HG03342 (cell line): ENCODE results near the gene DLGAP5.

Experiments used
- ATAC-seq: cut with Tn5 transposase; IDR thresholded peaks from one replicate; pipeline ENCODE4 v1.9.1; 2021; ENCODE audit warnings: mild to moderate bottlenecking, moderate library complexity; ENCODE audit not compliant: unreplicated experiment

The DLGAP5 gene

DNA sequence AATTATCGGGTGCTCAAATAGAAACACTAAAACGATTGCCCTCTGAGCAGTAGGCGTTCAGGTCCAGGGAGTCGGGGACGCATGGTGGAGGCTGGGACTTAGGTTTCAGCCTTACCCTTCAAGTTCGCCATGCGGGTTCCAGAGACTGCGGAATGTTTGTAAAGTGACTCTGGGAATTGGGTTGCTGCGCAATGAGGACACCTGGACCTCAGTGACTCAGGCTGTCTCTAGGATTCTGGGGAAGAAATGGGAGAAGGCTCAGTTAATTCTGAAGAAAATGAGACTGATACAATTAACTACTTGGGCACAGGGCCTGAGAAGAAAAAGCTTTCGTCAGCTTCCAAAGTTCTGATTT is 61.2 kb downstream of the DLGAP5 start:
- ATAC-seq = no peak

DNA sequence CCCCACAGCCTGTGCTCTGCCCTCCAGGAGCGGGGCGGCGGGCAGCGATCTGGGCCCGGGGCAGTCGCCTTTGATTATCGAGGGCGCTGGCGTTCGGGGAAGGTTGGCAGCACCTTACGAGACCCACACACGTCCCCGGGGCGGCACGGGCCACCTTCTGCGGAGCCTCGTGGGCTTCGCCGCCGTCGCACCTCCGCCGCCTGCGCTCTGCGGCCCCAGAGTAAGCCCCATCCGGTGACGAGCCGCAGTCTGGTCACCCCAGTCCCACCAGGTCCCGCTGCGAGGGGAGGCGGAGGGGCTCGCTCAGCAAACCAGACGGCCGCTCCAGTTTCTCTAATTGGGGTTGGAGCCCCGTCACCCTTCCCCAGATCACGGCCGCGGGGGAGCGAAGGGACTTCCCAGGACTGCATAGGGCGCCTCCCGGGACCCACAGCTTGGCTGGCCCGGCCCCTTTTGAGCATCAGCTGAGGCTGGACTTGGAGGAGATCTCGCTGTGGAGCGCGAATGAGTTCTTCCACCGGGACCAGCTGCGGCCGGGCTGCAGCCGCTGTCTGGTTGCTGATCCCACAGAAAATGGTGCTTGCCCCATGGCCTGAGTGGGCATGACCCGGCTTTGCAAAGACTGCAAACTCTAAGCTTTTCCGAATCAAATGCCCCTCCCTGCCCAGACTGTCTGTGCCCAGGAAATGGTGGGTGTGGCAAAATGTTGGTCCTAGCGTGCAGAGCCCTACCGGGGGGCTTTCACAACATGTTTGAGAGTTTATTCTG is 61.8 kb downstream of the DLGAP5 start:
- ATAC-seq = peak; percentile 52

DNA sequence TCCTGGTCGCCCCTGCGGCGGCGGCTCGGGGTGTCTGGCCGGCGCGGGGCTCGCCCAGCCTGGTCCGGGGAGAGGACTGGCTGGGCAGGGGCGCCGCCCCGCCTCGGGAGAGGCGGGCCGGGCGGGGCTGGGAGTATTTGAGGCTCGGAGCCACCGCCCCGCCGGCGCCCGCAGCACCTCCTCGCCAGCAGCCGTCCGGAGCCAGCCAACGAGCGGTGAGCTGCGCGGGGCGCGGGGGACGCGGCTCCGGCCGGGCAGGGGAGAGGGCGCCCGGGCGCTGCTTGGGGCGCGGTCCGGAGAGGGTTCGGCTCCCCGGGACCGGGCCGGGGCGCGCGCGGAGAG is 62.3 kb downstream of the DLGAP5 start, which contains the start of gene LGALS3:
LGALS3 (plus strand) TSS at position 167 of the 342 bp plus-strand sequence. CDS start 8,122 bp downstream, outside the sequence.
- ATAC-seq = peak; percentile 51

DNA sequence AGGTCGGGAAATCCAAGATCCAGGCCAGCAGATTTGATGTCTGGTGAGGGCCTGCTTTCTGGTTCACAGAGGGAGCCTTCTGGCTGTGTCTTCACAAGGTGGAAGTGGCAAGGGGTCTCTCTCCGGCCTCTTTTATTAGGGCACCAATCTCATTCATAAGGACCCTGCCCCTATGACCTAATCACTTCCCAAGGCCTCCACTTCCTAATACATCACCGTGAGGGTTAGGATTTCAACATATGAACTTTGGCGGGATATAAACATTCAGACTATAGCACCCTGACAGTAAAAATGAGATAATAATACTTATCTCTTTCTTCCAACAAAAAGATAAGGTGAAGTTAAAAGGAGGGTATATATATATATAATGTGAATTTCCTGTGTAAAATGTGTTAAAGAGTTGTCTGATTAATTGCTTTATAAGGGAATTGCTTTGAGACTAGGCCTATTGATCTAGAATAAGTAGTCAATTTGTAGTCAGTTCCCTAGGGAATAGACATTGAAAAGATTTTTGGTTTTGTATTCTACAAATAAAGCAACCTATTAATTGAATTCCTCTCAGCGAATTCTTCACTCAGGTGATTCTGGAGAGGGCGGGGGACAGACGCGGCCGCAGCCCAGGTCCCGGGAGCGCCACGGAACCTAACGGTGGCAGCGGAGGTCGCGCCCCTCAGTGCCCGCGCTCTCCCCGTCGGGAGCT is 62.8 kb downstream of the DLGAP5 start:
- ATAC-seq = no peak

GRCh38 chr14:55127460-55127951 is 63.9 kb downstream of the DLGAP5 start:
- no peak for ATAC-seq

DNA sequence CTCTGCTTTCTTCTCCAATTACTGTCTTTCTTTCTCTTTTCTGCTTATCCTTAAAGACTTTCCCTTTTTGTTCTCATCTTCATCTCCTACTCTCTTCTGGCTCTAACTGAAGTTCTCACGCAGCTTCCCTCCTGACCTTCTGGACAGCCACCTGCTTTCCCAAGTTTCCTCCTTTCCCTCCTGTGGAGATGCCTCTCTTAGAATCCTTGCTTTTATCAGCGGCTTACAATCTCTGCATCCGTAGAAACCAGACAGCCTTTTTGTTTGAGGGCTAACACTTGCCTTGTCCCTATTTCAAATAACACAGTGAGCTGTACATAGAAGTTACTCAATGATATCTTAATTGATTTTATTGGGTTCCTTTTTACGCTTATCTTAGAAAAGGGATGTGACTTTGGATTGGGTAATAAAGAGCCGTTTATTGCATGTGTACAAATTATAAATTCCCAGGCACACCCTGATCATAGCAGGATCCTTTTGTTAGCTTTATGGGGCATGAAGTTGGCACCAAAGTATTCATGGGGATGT is 64.4 kb downstream of the DLGAP5 start:
- no peak for ATAC-seq

DNA sequence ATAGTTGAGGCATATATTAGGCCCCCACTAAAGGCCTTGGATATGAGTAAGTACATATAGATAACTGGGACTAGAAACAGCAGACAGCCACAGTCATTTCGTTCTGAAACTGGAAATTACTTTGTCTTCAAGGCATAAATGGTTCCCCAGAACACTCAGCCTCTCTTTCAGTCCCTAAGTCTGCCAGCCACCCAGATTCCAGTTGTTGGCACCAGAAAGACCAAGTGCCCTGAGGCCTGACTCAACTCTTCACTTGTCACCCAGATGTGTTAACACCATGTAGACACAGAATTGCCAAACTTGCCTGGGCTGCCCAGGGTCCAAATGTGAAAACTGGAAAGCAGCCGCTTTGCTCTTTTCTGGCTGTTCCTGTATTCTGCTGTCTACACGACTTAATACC is 65.4 kb downstream of the DLGAP5 start:
- no peak for ATAC-seq

GRCh38 chr14:55125403-55125802 is 66.0 kb downstream of the DLGAP5 start:
- ATAC-seq = no peak

- ATAC-seq = no peak
Observed at GRCh38 chr14:55124774-55125386, 66.5 kb downstream of the DLGAP5 start.

- no peak for ATAC-seq
Observed at GRCh38 chr14:55123852-55124639, 67.3 kb downstream of the DLGAP5 start.

GRCh38 chr14:55123101-55123500 is 68.3 kb downstream of the DLGAP5 start:
- ATAC-seq = no peak

GRCh38 chr14:55122440-55122986 is 68.9 kb downstream of the DLGAP5 start:
- ATAC-seq = no peak

DNA sequence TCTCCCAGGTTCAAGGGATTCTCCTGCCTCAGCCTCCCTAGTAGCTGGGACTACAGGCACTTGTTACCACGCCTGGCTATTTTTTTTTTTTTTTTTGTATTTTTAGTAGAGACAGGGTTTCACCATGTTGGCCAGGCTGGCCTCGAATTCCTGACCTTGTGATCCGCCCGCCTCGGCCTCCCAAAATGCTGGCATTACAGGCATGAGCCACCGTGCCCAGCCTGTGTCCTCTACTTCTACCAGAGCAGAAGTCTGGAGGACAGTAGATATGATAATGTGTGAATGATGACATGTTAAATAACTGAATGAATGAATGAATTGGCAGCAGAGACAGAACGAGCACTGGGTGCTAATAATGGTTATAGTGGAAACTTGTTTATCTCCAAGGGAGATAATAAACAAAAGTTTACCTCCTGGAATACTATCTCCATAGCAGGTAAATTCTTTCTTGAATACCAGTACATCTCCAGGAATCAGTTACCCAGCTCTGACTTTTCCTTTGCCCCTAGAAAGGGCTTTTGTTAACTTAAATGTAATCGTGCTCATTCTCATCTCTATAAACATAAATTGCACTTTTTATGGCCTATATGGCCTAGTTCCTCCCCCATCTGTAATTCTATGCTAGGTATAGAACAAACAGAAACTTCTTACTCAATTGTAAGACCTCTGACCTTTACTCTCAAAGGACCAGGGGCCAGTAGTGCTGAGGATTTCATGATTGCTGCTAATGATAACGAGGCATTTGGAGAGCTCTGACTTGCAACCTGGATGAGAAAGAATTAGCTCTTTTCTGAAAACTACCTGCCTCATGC is 69.6 kb downstream of the DLGAP5 start:
- ATAC-seq = no peak

DNA sequence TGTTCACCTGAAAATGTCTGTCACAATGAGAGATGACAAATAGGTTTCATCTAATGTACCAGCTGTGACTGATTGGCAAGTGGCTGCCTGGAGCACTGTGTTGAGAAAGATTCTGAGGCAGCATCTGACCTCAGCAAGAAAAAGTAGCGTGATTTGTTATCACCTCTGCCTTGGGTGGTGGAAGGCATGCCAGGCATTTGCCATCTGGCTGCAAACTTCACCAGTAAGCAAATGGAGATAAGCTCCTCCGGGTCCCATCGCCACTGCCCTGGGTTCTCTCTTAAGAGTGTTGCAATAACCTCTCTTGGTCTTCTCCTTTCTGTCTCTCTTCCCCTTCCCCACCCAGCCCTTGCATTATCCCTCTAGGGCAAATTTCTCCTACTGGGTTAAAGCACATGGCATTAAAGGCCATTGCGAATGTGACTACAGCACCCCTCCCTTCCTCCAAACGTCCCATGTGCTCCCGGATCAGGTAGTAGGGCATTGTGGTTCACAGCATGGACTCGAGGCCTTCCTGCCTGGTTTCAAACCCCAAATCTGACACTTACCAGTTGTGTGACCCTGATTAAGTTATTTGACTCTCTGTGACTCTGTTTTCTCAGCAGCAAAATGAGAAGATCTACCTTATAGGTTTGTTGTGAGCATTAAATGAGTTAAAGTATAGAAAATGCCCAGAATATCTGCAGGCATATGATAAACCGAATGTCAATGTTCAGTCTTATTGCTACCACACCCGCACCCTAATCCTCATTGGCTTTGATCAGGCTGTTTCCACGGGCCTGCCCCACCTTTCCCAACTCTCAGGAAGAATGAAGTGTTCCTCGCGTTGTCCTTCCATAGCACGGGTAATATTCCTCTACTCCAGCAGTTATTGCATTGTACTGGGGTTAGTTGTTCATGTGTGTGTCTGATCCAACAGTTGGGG is 70.6 kb downstream of the DLGAP5 start:
- no peak for ATAC-seq

DNA sequence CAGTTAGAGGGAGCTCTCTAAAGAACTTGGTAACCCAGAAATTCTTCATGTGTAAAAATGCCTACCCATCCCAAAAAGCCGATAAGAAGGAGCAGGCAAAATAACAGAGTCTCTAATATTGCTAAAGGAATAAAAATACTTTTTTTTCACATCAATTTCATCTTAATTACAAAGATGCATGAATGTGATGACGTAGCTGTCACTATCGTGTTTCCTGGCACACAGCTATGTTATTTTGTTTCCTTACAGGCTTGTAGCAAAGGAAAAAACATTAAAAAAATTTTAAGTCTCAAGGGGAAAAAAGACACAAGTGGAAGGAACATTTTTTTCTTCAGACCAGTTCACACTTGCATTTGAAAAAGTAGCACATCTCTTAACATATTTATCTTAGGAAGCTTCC is 72.6 kb downstream of the DLGAP5 start:
- no peak for ATAC-seq

DNA sequence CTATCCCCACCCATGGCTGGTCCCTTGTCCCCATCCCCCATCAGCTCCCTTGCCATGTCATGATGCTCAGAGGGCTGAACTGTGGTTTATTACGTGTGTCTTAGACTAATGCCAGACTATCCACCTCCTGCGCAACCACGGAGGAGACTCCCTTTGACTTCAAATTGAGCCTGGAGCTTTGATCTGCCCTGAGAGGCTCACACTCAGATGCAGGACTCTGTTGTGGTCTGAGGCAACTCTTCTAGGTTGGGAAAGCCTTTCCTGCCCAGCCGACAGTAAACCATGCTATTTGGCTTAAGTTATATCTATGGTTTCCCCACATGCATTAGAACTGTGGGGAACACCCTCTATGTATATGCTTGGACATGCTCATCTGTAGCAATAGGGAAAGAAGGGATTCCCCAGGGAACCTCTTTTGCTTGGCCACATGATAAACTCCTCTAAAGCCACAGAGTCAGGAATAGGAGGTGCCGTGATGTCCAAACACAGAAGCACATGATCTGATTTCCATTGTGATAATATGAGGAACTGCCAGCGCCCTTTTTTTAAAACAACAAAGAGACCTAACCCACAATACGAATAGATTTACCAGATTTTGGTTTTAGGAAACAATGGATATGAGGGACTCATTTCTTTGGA is 73.5 kb downstream of the DLGAP5 start:
- no peak for ATAC-seq

- ATAC-seq = no peak
Observed at GRCh38 chr14:55116246-55117030, 74.9 kb downstream of the DLGAP5 start.
